A673 (cell line): ENCODE data around the gene PLEKHH1. TPM values are rescaled to one million over a fixed set of nuclear protein-coding genes. Genes with fewer than 3 reads are reported as not detected.

ENCODE experiments used
- BruUV-seq: library from RNA; stranded (reverse); fragments of 400-500 nt; replicated peaks from 2 replicates; lab custom pipeline; 2021; lab: Mats Ljungman, UMichigan
- CTCF ChIA-PET: fragments of 300-600 bp; sonication (Branson Sonifier 250); formaldehyde crosslinking; loops from one replicate; lab custom pipeline; 2022; ENCODE audit warnings: antibody characterized with exemption; lab: Charles Lee
- POLR2A ChIA-PET: fragments of 300-600 bp; sonication (Branson Sonifier 250); formaldehyde crosslinking; loops from one replicate; lab custom pipeline; 2022; ENCODE audit warnings: antibody characterized with exemption; ENCODE audit not compliant: low non-redundant PET; lab: Charles Lee
- DNase-seq: peaks from one replicate; pipeline ENCODE4 v3.0.0-alpha.2; 2015; ENCODE audit warnings: low spot score
- H3K27ac ChIP-seq: fragments of 200-600 bp; sonication (generic); 2 replicates; pipeline ENCODE4 v1.5.1; 2016; ENCODE audit warnings: mixed run types, low read depth, mild to moderate bottlenecking, mixed read lengths, antibody characterized with exemption, low read length; ENCODE audit not compliant: poor library complexity, severe bottlenecking
- H3K27me3 ChIP-seq: fragments of 200-600 bp; sonication (generic); replicated peaks from 2 replicates; pipeline ENCODE4 v1.6.1; 2017; ENCODE audit warnings: mixed run types, low read depth, mild to moderate bottlenecking, mixed read lengths, antibody characterized with exemption, low read length; ENCODE audit not compliant: insufficient read depth, poor library complexity
- H3K36me3 ChIP-seq: fragments of 200-600 bp; sonication (generic); 2 replicates; pipeline ENCODE4 v1.6.1; 2016; ENCODE audit warnings: mixed run types, mild to moderate bottlenecking, mixed read lengths, antibody characterized with exemption, low read length; ENCODE audit not compliant: insufficient read depth, poor library complexity, severe bottlenecking
- H3K4me1 ChIP-seq: fragments of 200-600 bp; sonication (generic); 2 replicates; pipeline ENCODE4 v1.6.1; 2017; ENCODE audit warnings: mixed run types, mild to moderate bottlenecking, mixed read lengths, antibody characterized with exemption, low read length; ENCODE audit not compliant: insufficient read depth, poor library complexity, severe bottlenecking
- H3K4me3 ChIP-seq: fragments of 200-600 bp; sonication (generic); 2 replicates; pipeline ENCODE4 v1.5.1; 2016; ENCODE audit warnings: low read depth, mixed run types, mild to moderate bottlenecking, mixed read lengths, low read length; ENCODE audit not compliant: poor library complexity, severe bottlenecking
- H3K9me3 ChIP-seq: fragments of 200-600 bp; sonication (generic); 2 replicates; pipeline ENCODE4 v1.6.1; 2016; ENCODE audit warnings: mixed run types, low read depth, mild to moderate bottlenecking, mixed read lengths, antibody characterized with exemption, low read length; ENCODE audit not compliant: poor library complexity, severe bottlenecking
- EZH2 ChIP-seq: fragments of 200-600 bp; sonication (generic); IDR thresholded peaks from 2 replicates; pipeline ENCODE4 v1.6.1; 2017; ENCODE audit warnings: borderline replicate concordance, low read depth, mild to moderate bottlenecking, mixed read lengths, antibody characterized with exemption, low read length; ENCODE audit not compliant: poor library complexity, severe bottlenecking
- intact Hi-C: fragments of 100-400 bp; cut with micrococcal nuclease; formaldehyde crosslinking; loops from one replicate; pipeline ENCODE4 v1.10.0; 2022; ENCODE audit not compliant: unreplicated experiment
- total RNA-seq: library from RNA; stranded (reverse); gene quantifications from 2 replicates; pipeline ENCODE4 v1.2.3, GENCODE V29; 2021
- TF ChIP-seq, protein P1 (sequence below): fragments of 300-800, 200-600 bp; sonication (generic); conservative IDR thresholded peaks from 2 replicates; pipeline ENCODE4 v1.5.1; 2017; ENCODE audit warnings: low read depth, mild to moderate bottlenecking, antibody characterized with exemption, low read length, moderate library complexity, mixed read lengths

Gene PLEKHH1
- total RNA-seq, 1 experiment from 2014 or later = 8.9 TPM

DNA sequence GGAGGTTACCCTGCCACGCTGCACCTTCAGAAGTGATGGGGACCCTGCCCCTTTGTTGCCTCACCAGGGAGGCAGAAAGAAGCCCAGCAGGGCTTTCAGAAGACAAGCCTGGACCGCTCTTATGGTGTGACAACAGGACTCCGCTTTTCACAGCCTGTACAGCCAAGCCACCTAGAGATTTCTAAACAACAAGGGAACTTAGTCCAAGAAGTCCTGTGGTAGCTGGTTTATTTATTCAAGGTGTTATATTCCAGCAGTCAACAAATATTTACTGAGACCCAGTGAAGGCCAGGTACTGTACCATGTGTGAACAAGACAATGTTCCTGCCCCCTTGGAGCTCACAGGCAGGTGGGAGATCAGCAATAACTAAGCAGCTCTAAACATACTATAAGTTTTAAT lies 40.6 kb upstream of the PLEKHH1 start:
- no peak overlapping the region for H3K4me3 ChIP-seq
- no peak for DNase-seq
- TF ChIP-seq, protein P1, sequence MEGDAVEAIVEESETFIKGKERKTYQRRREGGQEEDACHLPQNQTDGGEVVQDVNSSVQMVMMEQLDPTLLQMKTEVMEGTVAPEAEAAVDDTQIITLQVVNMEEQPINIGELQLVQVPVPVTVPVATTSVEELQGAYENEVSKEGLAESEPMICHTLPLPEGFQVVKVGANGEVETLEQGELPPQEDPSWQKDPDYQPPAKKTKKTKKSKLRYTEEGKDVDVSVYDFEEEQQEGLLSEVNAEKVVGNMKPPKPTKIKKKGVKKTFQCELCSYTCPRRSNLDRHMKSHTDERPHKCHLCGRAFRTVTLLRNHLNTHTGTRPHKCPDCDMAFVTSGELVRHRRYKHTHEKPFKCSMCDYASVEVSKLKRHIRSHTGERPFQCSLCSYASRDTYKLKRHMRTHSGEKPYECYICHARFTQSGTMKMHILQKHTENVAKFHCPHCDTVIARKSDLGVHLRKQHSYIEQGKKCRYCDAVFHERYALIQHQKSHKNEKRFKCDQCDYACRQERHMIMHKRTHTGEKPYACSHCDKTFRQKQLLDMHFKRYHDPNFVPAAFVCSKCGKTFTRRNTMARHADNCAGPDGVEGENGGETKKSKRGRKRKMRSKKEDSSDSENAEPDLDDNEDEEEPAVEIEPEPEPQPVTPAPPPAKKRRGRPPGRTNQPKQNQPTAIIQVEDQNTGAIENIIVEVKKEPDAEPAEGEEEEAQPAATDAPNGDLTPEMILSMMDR = no peak
- TF ChIP-seq EZH2 = no peak
- H3K9me3 ChIP-seq = peaks cover 6% of the 10 kb centered on the region
- H3K27ac ChIP-seq = no peak overlapping the region
- no peaks in the 10 kb centered on the region for H3K4me1 ChIP-seq
- intact Hi-C loops = no loop called here
- no peaks in the 10 kb centered on the region for H3K27me3 ChIP-seq
- CTCF ChIA-PET = no interaction called here
- POLR2A ChIA-PET = no interaction called here
- H3K36me3 ChIP-seq = no peaks in the 10 kb centered on the region
- no TSS peak for BruUV-seq

DNA sequence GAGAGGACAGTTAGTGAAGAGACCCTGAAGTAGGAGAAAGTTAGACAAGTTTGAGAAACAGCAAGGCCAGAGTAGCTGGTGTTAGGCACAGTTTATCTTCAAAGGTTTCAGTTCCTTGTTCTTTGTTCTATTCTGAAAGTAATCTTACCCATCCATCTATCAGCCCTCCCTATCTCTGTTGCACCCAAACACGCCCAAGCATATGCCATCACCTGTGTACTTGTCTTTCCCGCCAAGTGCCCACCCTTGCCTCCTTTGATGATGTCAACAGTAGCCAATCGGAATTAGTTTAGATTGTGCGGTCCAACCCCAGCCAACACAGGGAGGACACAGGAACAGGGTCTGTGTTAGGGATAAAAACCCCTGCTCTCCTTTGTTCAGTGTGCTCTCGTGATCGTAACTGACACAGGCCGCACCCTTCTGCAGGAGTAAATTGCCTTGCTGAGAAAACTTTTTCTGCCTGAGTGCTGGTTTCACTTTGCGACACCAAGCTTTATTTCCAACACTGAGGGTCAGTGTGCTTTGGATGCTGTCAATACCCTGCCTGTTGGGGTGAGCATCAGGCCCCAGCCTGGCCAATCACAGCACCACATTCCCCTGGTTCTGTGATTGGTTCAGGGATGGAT lies 39.9 kb upstream of the PLEKHH1 start:
- Histone ChIP-seq H3K4me3 (no peak overlapping the region), H3K9me3 (peaks cover 6% of the 10 kb centered on the region), H3K36me3 (no peaks in the 10 kb centered on the region), H3K27me3 (no peaks in the 10 kb centered on the region), H3K27ac (no peak overlapping the region), H3K4me1 (no peaks in the 10 kb centered on the region)
- BruUV-seq = no TSS peak
- CTCF ChIA-PET = no interaction called here
- TF ChIP-seq EZH2 = no peak
- TF ChIP-seq, protein P1 = no peak
- POLR2A ChIA-PET = no interaction called here
- DNase-seq = no peak
- intact Hi-C loops = no loop called here

DNA sequence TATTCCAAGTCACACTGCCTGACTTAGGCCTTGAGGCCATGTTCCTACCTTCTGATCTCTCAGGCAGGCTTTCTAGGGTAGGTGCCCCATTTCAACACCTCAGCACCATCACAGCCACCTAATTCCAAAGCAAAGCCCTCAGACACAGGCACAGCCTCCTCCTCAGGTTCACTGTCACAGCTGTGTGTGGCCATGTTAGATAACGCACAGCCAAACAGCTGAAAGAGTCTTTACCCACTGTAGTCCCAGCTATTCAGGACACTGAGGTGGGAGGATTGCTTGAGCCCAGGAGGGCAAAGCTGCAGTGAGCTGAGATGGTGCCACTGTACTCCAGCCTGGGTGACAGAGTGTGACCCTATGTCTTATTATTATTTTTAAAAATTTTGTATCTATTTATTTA lies 37.3 kb upstream of the PLEKHH1 start:
- POLR2A ChIA-PET = no interaction called here
- no peak for DNase-seq
- BruUV-seq = no TSS peak
- Histone ChIP-seq H3K4me3 (no peak overlapping the region), H3K4me1 (no peaks in the 10 kb centered on the region), H3K36me3 (no peaks in the 10 kb centered on the region), H3K9me3 (peaks cover 6% of the 10 kb centered on the region), H3K27me3 (no peaks in the 10 kb centered on the region), H3K27ac (no peak overlapping the region)
- intact Hi-C loops = no loop called here
- TF ChIP-seq, protein P1 = no peak
- TF ChIP-seq EZH2 = no peak
- CTCF ChIA-PET = no interaction called here
